ENCODE results near the gene MACF1.
"Not testable (repeated sequence)": the region's sequence is repeated elsewhere in the genome, so short reads cannot be mapped to it uniquely, and the experiment has no call there.

The MACF1 gene

GRCh38 chr1:39522661-39523567 lies 318.4 kb downstream of the MACF1 start:
- no peak for DNase-seq

- no peak for DNase-seq
These were observed 319.7 kb downstream of the MACF1 start for GRCh38 chr1:39524171-39524570.

- DNase-seq, result no peak
These were observed 320.3 kb downstream of the MACF1 start for GRCh38 chr1:39524591-39525365.

DNA sequence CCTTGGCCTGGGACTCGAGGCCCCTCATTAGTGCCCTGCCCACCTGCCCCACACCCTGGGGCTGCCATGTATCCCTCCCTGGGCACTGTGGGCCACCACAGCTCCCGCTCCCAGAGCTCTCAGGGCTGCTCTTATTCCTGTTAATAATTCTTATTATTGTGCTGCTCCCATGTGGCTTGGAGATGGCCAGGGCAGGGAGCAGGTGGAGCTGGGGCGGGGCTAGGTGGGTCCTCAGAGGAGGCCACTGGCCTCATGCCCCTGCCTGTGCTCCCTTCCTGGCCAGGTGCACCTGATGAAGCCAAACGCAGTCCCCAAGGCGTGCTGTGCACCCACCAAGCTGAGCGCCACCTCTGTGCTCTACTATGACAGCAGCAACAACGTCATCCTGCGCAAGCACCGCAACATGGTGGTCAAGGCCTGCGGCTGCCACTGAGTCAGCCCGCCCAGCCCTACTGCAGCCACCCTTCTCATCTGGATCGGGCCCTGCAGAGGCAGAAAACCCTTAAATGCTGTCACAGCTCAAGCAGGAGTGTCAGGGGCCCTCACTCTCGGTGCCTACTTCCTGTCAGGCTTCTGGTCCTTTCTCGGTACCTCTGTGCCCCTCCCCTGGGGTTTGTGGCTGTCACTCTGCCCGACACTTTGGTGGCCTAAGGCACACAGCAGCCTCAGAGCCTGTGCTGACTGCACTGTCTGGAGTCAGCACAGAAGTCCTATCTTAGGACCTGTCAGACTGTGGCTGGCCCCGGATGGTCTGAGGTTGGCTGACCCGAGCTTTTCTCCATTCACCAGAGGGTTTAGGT lies 321.1 kb downstream of the MACF1 start:
- DNase-seq, result no peak

GRCh38 chr1:39526466-39527189 lies 322.1 kb downstream of the MACF1 start:
- no peak for DNase-seq

DNA sequence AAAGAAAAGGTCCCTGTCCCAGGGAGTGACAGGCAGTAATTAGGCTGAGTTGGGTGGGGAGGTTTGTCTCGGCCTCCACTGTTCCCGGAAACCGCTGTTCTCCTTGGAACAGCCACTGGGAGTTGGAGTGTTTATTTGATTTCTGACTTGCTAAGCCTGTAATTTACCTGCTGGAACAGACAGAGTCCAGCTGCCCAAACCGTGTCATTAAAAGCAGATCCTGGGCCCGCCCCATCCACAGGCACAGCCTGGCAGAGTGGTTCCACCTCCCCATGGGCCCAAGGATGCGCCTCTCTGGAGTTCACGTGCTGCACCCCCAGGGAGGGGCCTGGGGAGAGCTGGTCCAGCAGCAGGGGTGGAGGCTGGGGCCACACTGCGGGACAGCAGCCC lies 322.7 kb downstream of the MACF1 start:
- not testable (repeated sequence) for DNase-seq

- DNase-seq, result no peak
These were observed 323.6 kb downstream of the MACF1 start for GRCh38 chr1:39528082-39528481.

- no peak for DNase-seq
These were observed 325.5 kb downstream of the MACF1 start for GRCh38 chr1:39529901-39530535.

GRCh38 chr1:39531526-39531925 lies 327.0 kb downstream of the MACF1 start:
- no peak for DNase-seq

GRCh38 chr1:39533442-39533841 lies 328.9 kb downstream of the MACF1 start:
- no peak for DNase-seq
